A673 (cell line): ENCODE measurements around the gene FBXO38. TPM values are rescaled to one million over a fixed set of nuclear protein-coding genes. Genes with fewer than 3 reads are reported as not detected.

Source experiments
- BruUV-seq: library from RNA; stranded (reverse); fragments of 400-500 nt; replicated peaks from 2 replicates; lab custom pipeline; 2021; lab: Mats Ljungman, UMichigan
- CTCF ChIA-PET: fragments of 300-600 bp; sonication (Branson Sonifier 250); formaldehyde crosslinking; loops from one replicate; lab custom pipeline; 2022; ENCODE audit warnings: antibody characterized with exemption; lab: Charles Lee
- POLR2A ChIA-PET: fragments of 300-600 bp; sonication (Branson Sonifier 250); formaldehyde crosslinking; loops from one replicate; lab custom pipeline; 2022; ENCODE audit warnings: antibody characterized with exemption; ENCODE audit not compliant: low non-redundant PET; lab: Charles Lee
- DNase-seq: peaks from one replicate; pipeline ENCODE4 v3.0.0-alpha.2; 2015; ENCODE audit warnings: low spot score
- H3K27ac ChIP-seq: fragments of 200-600 bp; sonication (generic); 2 replicates; pipeline ENCODE4 v1.5.1; 2016; ENCODE audit warnings: mixed run types, low read depth, mild to moderate bottlenecking, mixed read lengths, antibody characterized with exemption, low read length; ENCODE audit not compliant: poor library complexity, severe bottlenecking
- H3K27me3 ChIP-seq: fragments of 200-600 bp; sonication (generic); replicated peaks from 2 replicates; pipeline ENCODE4 v1.6.1; 2017; ENCODE audit warnings: mixed run types, low read depth, mild to moderate bottlenecking, mixed read lengths, antibody characterized with exemption, low read length; ENCODE audit not compliant: insufficient read depth, poor library complexity
- H3K36me3 ChIP-seq: fragments of 200-600 bp; sonication (generic); 2 replicates; pipeline ENCODE4 v1.6.1; 2016; ENCODE audit warnings: mixed run types, mild to moderate bottlenecking, mixed read lengths, antibody characterized with exemption, low read length; ENCODE audit not compliant: insufficient read depth, poor library complexity, severe bottlenecking
- H3K4me1 ChIP-seq: fragments of 200-600 bp; sonication (generic); 2 replicates; pipeline ENCODE4 v1.6.1; 2017; ENCODE audit warnings: mixed run types, mild to moderate bottlenecking, mixed read lengths, antibody characterized with exemption, low read length; ENCODE audit not compliant: insufficient read depth, poor library complexity, severe bottlenecking
- H3K4me3 ChIP-seq: fragments of 200-600 bp; sonication (generic); 2 replicates; pipeline ENCODE4 v1.5.1; 2016; ENCODE audit warnings: low read depth, mixed run types, mild to moderate bottlenecking, mixed read lengths, low read length; ENCODE audit not compliant: poor library complexity, severe bottlenecking
- H3K9me3 ChIP-seq: fragments of 200-600 bp; sonication (generic); 2 replicates; pipeline ENCODE4 v1.6.1; 2016; ENCODE audit warnings: mixed run types, low read depth, mild to moderate bottlenecking, mixed read lengths, antibody characterized with exemption, low read length; ENCODE audit not compliant: poor library complexity, severe bottlenecking
- CTCF ChIP-seq: fragments of 300-800, 200-600 bp; sonication (generic); conservative IDR thresholded peaks from 2 replicates; pipeline ENCODE4 v1.5.1; 2017; ENCODE audit warnings: low read depth, mild to moderate bottlenecking, antibody characterized with exemption, low read length, moderate library complexity, mixed read lengths
- EZH2 ChIP-seq: fragments of 200-600 bp; sonication (generic); IDR thresholded peaks from 2 replicates; pipeline ENCODE4 v1.6.1; 2017; ENCODE audit warnings: borderline replicate concordance, low read depth, mild to moderate bottlenecking, mixed read lengths, antibody characterized with exemption, low read length; ENCODE audit not compliant: poor library complexity, severe bottlenecking
- intact Hi-C: fragments of 100-400 bp; cut with micrococcal nuclease; formaldehyde crosslinking; loops from one replicate; pipeline ENCODE4 v1.10.0; 2022; ENCODE audit not compliant: unreplicated experiment
- total RNA-seq: library from RNA; stranded (reverse); gene quantifications from 2 replicates; pipeline ENCODE4 v1.2.3, GENCODE V29; 2021

FBXO38 gene
- total RNA-seq, 1 experiment from 2014 or later, result 36.7 TPM

GRCh38 chr5:148378670-148379069, 5.1 kb upstream of the FBXO38 start:
- POLR2A ChIA-PET, result no interaction called here
- Histone ChIP-seq H3K4me1 (peaks cover 6% of the 10 kb centered on the region), H3K27ac (no peak overlapping the region), H3K27me3 (no peaks in the 10 kb centered on the region), H3K36me3 (no peaks in the 10 kb centered on the region), H3K4me3 (no peak overlapping the region), H3K9me3 (no peaks in the 10 kb centered on the region)
- TF ChIP-seq CTCF (no peak), EZH2 (no peak)
- no TSS peak for BruUV-seq
- intact Hi-C loops, result no loop called here
- no peak for DNase-seq
- CTCF ChIA-PET, result no interaction called here

GRCh38 chr5:148379340-148379739, 4.4 kb upstream of the FBXO38 start:
- CTCF ChIA-PET, result no interaction called here
- POLR2A ChIA-PET, result no interaction called here
- intact Hi-C loops, result no loop called here
- no peak overlapping the region for H3K4me3 ChIP-seq
- H3K27me3 ChIP-seq, result no peaks in the 10 kb centered on the region
- DNase-seq, result no peak
- no peaks in the 10 kb centered on the region for H3K36me3 ChIP-seq
- TF ChIP-seq CTCF, result no peak
- TF ChIP-seq EZH2, result no peak
- H3K27ac ChIP-seq, result no peak overlapping the region
- BruUV-seq, result no TSS peak
- peaks cover 6% of the 10 kb centered on the region for H3K4me1 ChIP-seq
- H3K9me3 ChIP-seq, result no peaks in the 10 kb centered on the region

GRCh38 chr5:148381906-148382305, 1.9 kb upstream of the FBXO38 start:
- Histone ChIP-seq H3K9me3 (no peaks in the 10 kb centered on the region), H3K27me3 (no peaks in the 10 kb centered on the region), H3K4me3 (no peak overlapping the region), H3K27ac (no peak overlapping the region), H3K36me3 (no peaks in the 10 kb centered on the region), H3K4me1 (peaks cover 9% of the 10 kb centered on the region)
- ChIA-PET CTCF (no interaction called here), POLR2A (no interaction called here)
- no peak for DNase-seq
- intact Hi-C loops, result no loop called here
- TF ChIP-seq CTCF (no peak), EZH2 (no peak)
- BruUV-seq, result no TSS peak
